ENCODE data around the gene IL19.

DNA sequence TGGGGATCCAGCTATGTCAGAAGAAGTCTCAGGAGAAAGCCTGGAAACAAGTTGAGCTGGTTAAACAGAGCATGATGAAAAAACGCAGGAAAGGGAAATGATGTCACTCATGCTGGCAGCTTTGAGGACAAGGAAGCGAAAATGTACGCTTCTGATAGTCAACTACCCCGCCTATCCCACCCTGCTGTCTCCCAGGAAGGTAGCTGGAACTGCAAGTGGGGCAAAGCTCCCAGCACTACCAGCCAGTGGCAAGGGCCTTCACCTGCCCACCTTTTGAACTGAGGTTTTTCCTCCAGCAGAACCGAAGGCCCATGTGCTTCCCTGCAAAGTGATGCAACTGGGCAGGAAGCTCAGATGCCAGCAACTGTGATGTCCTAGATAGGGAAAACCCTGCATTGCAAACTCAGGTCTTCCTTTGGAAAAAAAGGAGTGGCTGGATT is 88.5 kb downstream of the IL19 start:
- TF ChIP-seq, protein P1, sequence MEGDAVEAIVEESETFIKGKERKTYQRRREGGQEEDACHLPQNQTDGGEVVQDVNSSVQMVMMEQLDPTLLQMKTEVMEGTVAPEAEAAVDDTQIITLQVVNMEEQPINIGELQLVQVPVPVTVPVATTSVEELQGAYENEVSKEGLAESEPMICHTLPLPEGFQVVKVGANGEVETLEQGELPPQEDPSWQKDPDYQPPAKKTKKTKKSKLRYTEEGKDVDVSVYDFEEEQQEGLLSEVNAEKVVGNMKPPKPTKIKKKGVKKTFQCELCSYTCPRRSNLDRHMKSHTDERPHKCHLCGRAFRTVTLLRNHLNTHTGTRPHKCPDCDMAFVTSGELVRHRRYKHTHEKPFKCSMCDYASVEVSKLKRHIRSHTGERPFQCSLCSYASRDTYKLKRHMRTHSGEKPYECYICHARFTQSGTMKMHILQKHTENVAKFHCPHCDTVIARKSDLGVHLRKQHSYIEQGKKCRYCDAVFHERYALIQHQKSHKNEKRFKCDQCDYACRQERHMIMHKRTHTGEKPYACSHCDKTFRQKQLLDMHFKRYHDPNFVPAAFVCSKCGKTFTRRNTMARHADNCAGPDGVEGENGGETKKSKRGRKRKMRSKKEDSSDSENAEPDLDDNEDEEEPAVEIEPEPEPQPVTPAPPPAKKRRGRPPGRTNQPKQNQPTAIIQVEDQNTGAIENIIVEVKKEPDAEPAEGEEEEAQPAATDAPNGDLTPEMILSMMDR (IDR thresholded peaks at IDR 0.05; ENCODE audit: insufficient read depth, low read length) = no peak
- TF ChIP-seq, protein P2, sequence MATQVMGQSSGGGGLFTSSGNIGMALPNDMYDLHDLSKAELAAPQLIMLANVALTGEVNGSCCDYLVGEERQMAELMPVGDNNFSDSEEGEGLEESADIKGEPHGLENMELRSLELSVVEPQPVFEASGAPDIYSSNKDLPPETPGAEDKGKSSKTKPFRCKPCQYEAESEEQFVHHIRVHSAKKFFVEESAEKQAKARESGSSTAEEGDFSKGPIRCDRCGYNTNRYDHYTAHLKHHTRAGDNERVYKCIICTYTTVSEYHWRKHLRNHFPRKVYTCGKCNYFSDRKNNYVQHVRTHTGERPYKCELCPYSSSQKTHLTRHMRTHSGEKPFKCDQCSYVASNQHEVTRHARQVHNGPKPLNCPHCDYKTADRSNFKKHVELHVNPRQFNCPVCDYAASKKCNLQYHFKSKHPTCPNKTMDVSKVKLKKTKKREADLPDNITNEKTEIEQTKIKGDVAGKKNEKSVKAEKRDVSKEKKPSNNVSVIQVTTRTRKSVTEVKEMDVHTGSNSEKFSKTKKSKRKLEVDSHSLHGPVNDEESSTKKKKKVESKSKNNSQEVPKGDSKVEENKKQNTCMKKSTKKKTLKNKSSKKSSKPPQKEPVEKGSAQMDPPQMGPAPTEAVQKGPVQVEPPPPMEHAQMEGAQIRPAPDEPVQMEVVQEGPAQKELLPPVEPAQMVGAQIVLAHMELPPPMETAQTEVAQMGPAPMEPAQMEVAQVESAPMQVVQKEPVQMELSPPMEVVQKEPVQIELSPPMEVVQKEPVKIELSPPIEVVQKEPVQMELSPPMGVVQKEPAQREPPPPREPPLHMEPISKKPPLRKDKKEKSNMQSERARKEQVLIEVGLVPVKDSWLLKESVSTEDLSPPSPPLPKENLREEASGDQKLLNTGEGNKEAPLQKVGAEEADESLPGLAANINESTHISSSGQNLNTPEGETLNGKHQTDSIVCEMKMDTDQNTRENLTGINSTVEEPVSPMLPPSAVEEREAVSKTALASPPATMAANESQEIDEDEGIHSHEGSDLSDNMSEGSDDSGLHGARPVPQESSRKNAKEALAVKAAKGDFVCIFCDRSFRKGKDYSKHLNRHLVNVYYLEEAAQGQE (IDR thresholded peaks at IDR 0.05; ENCODE audit: insufficient replicate concordance, low read depth) = no peak
- no peak for TF ChIP-seq POLR2AphosphoS5 (IDR thresholded peaks at IDR 0.05; ENCODE audit: low read depth)
- no peak for TF ChIP-seq GABPA (IDR thresholded peaks at IDR 0.05; ENCODE audit: low read depth)
- TF ChIP-seq SPI1 (IDR thresholded peaks at IDR 0.05; ENCODE audit: borderline replicate concordance, low read depth) = no peak
